SIG-M5 treated with dmso at 0.1 percent for 504 hours (cell line): ENCODE measurements around the gene SLC25A22.

Experiments used
- DNase-seq: peaks from one replicate; lab custom pipeline; 2025; ENCODE audit not compliant: unreplicated experiment; lab: John Stamatoyannopoulos, UW

Gene SLC25A22

DNA sequence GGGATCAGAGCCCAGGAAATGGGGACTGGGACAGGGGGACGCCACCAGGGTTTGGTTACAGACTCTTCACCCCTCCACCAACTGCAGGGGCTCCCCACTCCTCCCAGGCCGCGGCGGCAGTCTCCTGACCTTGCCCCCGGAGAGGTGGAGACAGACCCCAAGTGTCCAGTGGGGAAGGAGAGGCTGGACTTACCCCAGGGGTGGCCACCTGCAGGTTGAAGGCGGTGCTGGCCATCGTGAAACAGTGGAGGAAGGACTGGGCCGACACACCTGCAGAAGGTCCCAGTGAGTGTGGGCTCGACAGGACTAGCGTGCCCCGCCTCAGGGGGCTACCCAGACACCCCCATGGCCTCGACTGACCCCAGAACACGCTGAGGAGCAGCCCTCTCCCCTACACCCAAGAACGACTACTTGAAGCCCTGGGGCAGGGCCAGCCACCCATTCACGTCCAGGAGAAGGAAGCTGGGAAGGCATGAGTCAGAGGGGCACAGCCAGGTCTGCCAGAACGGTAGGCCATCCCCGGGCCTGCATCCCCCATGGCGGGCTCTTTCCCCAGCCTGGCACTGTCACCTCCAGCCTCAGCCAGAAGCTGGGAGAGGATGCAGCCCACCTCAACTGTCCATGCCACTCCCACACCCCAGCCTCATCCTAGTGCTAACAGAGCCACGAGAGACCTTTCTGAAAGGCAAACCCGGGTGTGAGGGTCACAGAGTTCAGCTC is 23.0 kb downstream of the SLC25A22 start:
- no peak for DNase-seq

DNA sequence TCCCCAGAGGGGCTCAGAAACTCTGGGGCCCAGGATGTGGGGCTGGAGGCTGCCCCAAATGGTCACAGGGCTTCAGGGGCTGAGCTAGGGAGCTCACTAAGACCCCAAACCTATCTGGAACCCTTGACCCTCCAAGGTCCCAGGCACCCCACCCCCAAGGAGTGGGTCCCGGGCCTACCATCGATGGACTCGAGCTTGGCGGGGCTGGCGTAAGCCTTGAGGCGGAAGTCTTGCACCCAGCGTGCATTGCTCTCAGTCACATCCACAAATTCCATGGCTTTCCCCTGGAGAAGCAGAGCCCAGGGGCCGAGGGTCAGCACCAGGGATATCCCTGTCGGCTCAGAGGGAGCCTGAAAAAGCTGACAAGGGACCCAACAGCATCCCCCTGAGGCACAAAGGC is 24.3 kb downstream of the SLC25A22 start:
- no peak for DNase-seq

DNA sequence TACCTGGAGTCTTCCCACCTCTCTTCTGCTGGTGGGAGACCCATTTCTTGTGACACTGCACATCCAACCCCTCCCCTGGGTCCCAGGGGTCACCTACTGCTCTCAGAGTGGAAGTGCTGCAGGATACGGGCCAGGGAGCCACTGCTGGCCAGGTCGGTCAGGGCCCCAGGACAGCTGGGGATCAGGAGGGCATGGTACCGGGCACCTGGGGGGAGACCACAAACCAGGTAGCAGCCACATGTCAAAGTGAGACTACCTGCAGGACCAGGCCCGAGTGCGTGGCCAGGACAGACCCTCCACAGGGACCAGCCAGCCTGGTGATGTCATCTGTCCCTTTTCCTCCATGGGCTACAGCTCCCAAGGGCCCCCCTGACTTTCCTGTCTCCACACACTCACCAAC is 24.7 kb downstream of the SLC25A22 start:
- no peak for DNase-seq

DNA sequence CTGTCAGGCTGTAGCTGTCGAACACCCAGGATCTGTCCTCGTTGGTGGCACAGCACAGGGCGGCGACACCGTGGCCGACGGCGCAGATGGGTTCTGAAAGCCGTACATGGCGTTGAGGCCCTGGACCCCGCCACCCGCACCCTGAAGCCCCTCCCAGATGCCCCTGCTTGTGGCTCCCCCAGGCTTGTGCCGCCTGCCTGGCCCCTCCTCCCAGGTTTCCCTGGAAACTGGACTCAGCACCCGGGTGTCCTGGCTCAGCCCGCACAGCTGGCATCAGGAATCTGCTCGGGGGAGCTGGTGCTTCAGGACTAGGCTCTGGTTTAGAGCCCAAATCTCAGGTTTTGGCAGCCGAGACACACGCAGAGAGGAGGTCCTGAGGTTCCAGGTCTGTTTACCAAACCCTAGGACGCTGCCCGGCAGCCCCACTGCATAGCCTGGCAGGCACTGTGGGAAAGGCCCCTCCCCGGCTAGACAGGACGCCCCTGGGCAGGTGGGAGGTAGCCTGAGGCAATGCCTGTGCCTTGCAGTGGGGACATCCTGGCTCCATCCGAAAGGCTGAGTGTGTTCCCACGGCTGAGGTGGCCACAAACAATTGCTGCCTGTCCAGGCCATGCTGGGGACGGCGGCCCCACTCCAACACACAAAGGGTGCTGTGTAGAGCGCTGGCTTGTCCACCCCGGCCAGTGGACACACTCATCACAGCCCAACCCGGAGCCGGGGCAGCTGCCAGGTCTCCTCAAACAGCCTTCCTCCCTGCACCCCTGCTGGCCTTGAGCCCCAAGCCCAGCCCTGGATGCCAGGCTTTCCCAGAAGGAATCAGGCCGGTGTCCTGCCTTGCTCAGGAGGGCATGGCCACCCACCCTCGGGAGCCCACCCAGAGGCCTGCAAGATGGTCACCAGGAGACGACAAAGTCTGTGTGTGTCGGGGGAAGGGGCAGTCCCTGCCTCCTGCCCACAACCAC is 25.4 kb downstream of the SLC25A22 start:
- no peak for DNase-seq

DNA sequence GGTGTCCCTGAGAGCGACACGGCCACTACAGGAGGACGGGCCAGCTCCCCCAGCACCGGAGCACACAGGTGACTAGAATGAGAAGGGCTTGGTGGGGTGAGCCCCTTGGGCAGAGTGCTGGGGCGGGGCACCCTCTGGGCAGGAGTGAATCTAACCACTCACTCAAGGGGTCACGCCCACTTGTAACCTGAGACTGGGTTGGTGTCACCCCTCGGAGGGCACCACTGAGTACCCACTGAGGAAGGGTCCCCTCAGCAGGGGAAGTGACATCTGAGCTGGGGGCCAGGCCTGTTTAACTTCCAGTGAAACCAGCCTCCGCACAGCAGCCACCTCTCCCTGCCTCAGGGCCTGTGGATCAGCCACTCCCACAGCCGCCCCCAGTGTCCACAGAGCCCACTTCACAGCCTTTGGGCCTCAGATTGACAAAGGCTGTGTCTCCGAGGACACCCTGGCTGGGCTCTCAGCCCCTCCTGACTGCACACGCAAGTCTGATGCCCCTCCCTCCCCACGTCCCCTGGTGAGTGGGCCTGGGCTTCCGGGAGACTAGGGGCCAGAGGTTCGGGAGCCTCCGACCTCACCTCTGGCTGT is 26.4 kb downstream of the SLC25A22 start:
- DNase-seq, result no peak

DNA sequence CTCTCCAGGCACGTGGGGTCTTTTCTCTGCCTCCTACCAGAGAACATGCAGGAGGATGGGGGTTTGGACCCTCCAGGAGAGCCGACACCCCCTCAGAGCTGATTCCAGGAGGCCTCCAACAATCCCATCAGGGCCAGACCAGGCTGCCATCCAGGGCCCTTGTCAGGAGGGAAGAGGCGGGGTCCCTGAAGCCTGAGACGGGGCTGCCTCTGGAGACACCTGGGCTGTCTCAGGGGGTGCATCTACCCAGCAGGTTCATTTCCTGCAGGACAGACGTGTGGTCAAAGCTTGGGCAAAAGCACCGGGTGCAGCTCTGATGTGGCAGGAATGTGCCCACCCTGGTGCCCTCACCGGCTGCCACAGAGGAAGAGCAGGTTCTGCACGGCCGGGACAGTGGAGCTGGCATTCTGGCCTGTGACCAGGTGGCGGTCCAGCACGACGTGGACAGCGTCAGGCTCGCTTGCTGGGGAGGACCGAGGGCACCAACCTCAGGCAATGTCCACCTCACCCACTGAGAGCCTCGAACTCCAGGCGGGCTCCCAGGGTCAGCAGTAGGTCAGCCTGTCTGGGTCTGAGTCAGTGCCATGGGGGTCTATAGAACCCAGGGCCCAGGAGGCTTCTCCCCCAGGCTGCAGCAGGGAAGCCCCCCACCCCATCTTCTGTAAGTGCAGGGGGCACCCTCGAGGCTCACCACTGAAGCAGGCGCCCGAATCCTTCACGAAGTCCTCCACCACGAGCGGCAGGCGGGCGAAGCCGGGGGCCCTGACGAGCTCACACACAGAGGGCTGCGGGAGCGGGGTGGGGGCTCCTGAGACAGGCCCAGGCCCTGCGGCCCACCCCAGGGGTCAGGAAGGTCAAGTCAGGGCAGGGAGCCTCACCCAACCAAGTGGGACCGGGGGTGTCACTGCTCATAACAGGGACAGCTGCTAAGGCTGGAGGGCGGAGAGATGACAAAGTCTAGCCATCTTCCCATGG is 27.2 kb downstream of the SLC25A22 start:
- DNase-seq, result no peak

DNA sequence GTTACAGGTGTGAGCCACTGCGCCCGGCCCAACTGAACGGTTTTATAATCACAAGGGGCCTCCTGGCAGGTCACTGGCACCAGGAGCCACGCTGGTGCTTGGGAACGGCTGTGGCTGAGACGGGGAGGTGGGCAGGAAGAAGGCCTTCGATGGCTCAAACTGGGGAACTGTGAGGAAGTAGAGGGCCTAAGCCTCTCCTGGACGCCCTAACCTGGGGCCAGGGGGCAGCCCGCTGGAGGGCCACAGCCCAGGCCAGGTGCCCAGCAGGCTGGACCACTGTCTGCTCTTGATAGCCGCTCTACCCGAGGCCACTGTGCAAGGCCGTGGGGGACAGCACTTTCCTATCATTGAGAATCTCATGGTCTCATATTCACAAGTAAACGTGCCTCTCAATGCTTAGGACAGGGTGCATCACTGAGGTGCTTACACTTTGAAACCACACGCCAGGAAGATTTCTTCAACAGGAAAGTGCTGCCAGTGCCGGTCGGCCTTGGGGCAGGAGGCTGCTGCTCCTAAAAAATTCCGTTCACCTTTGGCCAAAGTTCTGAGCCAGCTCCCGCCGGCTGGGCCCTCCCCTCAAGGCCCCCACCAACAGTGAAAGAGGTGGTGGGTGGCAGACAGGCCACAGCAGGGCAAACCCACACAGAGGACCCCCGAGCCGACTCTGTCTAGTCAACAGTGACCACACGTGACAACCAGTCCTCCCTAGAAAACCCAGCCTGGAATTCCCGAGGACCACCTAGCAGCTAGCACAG is 28.0 kb downstream of the SLC25A22 start:
- DNase-seq, result no peak

DNA sequence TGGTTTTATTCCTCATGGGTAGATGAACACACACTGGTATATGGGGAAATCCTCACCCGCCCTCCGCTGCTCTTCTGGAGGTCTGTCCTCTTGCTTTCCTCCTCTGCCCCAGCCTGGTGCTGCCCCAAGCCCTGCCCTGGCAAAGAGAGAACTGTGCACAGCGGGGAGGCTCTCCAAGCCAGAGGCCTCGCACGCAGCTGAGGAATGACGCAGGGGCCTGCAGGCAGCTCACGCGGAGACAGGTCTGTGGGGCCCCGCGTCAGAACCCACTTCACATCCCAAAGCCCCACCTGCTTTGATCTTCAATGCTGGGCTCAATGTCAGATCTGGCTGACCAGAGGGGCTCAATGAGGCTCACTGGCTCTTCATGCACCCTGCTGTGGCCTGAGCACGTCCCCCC is 30.8 kb downstream of the SLC25A22 start:
- no peak for DNase-seq

DNA sequence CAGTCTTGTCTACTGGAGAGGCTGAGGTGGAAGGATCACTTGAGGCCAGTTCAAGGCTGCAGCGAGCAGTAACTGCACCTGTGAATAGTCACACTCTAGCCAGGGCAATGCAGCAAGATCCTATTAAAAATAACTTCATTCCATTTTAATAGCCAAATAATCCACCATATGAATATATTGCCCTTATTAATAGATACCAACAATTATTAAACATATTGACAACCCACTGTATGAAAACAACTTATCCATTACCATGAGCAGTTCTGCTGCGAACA is 31.2 kb downstream of the SLC25A22 start:
- no peak for DNase-seq

DNA sequence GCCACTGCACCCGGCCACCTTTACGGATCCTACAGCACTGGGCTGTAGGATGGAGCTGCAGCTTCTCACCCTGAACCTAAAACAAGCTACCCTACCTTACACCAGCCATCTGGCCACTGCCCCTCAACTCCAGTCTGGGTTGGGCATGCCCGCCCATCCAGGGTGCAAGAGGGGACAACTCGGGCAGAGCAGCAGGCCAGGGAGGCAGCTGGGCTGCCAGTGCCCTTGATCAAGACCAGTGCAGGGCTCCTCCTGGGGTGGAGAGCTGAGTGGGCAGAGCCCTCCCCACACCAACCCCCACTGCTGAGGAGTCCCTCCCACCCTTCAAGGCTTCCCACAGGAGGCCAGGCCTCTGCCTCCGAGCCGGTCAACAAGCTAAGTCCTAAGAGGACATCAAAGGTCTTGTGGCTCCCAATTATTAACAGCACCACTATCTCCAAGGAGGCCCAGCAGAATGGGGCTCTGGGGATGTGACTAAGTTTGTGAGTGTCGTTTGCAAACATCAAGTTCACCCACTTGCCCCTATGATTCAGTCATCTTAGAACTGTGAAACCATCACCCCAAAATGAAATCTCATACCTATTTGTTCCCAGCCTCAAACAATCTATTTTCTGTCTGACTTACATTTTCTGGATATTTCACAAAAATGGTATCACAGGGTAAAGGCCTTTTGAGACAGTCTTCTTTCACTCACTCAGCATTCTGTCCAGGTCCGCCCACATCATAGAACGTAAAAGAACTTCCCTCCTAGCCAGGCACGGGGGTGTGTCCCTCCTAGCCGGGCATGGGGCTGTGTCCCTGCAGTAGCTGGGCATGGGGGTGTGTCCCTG is 31.8 kb downstream of the SLC25A22 start:
- DNase-seq, result no peak

DNA sequence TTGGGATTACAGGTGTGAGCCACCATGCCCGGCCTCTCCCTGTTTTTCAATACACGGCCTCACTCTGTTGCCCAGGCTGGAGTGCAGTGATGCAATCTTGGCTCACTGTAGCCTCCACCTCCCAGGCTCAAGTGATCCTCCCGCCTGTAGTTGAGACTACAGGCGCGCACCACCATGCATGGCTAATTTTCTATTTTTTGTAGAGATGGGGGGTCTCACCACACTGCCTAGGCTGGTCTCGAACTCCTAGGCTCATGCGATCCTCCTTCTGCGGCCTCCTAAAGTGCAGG is 32.3 kb downstream of the SLC25A22 start:
- DNase-seq, result no peak

DNA sequence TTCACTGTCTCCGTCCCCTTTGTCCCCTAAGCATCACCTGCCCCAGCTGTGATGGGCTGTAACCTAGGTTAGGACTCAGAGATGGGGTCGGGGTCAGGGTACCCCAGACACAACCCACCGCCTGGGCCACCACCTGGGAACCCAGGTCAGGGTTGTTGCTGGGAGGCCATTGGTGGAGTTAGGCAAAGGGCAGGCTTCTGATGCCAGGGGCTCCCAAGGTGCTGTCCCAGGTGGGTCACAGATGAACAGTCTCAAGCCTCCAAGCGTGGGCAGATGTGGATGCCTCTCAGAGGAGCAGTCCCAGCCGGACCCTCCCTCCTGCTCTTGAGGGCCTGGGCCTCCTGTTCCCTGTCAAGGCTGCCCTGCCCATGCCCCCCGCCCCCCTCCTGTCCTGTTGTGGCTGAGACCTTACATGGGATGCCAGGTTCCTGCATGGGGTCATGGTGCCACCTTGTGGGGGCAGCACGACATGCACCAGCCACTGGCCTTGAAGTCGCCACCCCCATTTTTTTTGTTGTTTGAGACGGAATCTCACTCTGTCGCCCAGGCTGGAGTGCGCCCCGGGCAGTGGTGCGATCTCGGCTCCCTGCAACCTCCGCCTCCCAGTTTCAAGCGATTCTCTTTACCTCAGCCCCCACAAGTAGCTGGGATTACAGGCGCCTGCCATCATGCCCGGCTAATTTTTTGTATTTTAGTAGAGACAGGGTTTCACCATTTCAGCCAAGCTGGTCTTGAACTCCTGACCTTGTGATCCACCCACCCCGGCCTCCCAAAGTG is 32.9 kb downstream of the SLC25A22 start:
- DNase-seq, result peak; percentile 28

DNA sequence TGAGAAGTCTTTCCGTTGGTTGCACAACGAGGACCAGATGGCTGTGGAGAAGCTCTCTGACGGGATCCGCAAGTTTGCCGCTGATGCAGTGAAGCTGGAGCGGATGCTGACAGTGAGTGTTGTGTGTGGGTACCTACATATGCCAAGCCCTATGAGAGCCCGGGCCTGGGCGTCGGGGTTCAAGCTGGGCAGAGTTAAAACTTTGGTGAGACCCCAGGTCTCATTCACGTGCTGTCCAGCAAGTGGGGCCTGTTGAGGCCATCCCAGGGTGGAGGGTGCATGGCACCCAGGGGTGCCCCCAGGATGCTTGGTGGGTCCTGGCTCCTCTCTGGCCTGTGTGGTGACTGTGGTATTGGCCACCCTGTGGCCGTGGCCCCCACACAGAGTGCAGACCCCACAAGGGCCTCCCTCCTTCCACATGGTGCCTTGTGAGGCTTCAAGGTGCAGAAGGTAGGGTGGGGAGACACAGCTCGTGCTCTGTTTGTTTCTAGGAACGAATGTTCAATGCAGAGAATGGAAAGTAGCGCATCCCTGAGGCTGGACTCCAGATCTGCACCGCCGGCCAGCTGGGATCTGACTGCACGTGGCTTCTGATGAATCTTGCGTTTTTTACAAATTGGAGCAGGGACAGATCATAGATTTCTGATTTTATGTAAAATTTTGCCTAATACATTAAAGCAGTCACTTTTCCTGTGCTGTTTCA is 33.6 kb downstream of the SLC25A22 start:
- no peak for DNase-seq

DNA sequence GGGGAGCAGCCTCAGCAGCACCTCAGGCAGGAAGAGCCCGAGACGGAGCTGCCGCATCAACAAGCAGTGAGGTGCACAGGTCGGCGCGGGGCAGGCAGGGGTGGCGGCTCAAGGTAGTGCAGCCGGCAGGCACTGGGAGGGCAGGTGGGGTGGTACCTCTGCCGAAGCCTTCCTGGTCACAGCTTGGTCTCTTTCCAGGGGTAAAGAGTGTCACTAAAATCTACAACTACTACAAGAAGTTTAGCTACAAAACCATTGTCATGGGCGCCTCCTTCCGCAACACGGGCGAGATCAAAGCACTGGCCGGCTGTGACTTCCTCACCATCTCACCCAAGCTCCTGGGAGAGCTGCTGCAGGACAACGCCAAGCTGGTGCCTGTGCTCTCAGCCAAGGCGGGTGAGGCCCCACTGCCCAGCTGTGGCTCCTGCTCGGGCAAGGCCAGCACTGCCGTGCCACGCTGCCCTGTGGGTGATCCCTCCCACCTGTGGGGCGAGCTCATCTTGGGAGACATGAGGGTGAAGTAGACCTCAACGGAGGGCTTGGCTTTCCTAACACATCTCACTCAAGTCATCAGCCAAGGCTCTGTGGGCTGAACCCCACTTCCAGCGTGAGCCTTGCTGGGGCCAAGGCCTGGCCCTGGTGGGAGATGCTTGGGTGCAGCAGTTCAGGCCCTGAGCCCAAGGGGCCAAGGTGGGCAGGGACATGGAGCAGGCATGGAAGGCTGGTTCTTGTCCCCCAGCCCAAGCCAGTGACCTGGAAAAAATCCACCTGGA is 34.3 kb downstream of the SLC25A22 start:
- no peak for DNase-seq

DNA sequence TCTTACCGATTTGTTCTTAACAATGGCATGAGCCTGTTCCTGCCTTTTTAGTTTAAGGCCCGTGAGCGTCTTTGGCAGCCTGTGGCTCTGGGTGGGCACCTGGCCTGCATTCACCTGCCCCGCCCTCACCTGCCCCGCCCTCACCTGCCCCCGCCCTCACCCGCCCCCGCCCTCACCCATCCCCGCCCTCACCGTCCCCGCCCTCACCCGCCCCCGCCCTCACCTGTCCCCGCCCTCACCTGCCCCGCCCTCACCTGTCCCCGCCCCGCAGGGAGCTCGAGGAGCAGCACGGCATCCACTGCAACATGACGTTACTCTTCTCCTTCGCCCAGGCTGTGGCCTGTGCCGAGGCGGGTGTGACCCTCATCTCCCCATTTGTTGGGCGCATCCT is 35.0 kb downstream of the SLC25A22 start:
- no peak for DNase-seq

DNA sequence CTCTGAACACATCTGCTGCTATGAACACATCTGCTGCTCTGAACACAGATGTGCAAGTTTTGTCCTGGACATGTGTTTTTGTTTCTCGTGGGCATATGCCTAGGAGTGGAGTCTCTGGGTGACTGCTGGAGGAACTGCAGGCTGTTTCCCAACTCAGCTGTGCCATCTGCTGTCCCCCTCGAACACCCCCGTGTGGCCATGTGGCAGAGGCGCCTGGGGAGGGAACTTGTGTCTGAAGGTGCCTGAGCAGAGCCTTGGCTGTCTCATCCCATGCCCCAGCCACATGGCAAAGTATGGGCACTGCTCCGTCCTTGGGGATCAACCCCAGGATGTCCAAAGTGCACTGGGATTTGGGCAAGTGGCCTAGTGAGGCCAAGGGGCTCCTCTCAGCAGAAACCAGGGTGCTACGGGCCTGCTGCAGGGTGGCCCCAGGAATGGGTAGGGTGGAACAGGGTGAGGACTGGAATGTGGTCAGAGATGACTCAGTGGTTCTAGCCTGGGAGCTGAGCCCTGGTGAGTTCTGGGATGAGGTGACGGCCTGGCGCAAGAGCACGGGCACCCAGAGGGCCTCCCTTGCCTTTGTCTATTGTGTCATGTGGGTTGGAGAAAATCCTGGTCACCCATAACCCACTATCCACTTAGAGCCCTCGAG is 35.5 kb downstream of the SLC25A22 start:
- DNase-seq, result peak; percentile 55

DNA sequence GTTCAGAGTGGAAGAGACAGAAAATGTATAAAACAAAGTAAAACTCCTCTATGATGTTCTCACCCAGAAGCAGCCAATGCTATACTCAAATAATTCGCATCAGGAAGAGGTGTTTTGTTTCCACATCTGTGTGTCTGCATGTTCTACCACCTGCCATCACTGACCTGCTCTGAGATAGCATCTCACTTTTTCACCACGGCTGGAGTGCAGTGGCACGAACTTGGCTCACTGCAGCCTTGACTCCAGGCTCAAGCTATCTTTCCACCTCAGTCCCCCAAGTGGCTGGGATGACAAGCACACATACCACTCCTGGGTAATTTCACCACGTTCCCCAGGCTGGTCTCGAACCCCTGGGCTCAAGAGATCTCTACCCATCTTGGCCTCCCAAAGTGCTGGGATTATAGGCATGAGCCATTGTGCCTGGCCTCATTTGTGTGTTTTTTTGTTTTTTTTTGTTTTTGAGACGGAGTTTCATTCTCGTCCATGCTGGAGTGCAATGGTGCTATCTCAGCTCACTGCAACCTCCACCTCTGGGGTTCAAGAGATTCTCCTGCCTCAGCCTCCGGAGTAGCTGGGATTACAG is 36.5 kb downstream of the SLC25A22 start:
- DNase-seq, result no peak
